ENCODE results near the gene PRAME.
"Not testable (repeated sequence)": the region's sequence is repeated elsewhere in the genome, so short reads cannot be mapped to it uniquely, and the experiment has no call there.

Gene PRAME

GRCh38 chr22:22533863-22534262 is 25.2 kb downstream of the PRAME start:
- no peak for DNase-seq (ENCODE audit: extremely low read depth, insufficient read length)
- Histone ChIP-seq H3K27me3 (replicated peaks; ENCODE audit: control insufficient read depth, insufficient read depth, low read length) (no peaks in the 10 kb centered on the region), H3K4me3 (replicated peaks; ENCODE audit: low read depth, low read length) (no peak overlapping the region), H3K36me3 (ENCODE audit: control insufficient read depth, insufficient read depth, low read length) (no peaks in the 10 kb centered on the region)
- no peak for TF ChIP-seq CTCF (IDR thresholded peaks at IDR 0.05; ENCODE audit: insufficient read depth, low read length, poor library complexity, severe bottlenecking)

DNA sequence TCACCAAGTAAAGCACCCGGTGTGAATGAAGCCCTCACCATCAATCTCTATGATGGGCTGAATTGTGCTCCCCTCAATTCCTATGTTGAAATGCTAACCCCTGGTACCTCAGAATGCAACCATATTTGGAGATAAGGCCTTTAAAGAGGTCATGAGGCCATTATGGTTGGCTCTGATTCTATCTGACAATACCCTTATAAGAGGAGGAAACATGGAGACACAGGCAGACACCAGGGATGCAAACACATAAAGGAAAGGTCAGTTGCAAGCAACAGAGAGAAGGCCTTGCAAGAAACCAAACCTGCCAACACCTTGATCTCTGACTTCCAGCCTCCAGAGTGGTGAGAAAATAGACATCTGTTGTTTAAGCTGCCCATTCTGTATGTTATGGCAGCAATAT is 25.6 kb downstream of the PRAME start:
- H3K4me3 ChIP-seq (replicated peaks; ENCODE audit: low read depth, low read length): no peak overlapping the region
- DNase-seq (ENCODE audit: extremely low read depth, insufficient read length): no peak
- no peaks in the 10 kb centered on the region for H3K36me3 ChIP-seq (ENCODE audit: control insufficient read depth, insufficient read depth, low read length)
- no peak for TF ChIP-seq CTCF (IDR thresholded peaks at IDR 0.05; ENCODE audit: insufficient read depth, low read length, poor library complexity, severe bottlenecking)
- H3K27me3 ChIP-seq (replicated peaks; ENCODE audit: control insufficient read depth, insufficient read depth, low read length): no peaks in the 10 kb centered on the region

- not testable (repeated sequence) for H3K36me3 ChIP-seq (ENCODE audit: control insufficient read depth, insufficient read depth, low read length); DNase-seq (ENCODE audit: extremely low read depth, insufficient read length); H3K4me3 ChIP-seq (replicated peaks; ENCODE audit: low read depth, low read length); H3K27me3 ChIP-seq (replicated peaks; ENCODE audit: control insufficient read depth, insufficient read depth, low read length)
Observed at GRCh38 chr22:22532547-22533071, 26.5 kb downstream of the PRAME start.

- H3K4me3 ChIP-seq (replicated peaks; ENCODE audit: low read depth, low read length): no peak overlapping the region
- TF ChIP-seq CTCF (IDR thresholded peaks at IDR 0.05; ENCODE audit: insufficient read depth, low read length, poor library complexity, severe bottlenecking): no peak
- no peaks in the 10 kb centered on the region for H3K27me3 ChIP-seq (replicated peaks; ENCODE audit: control insufficient read depth, insufficient read depth, low read length)
- no peaks in the 10 kb centered on the region for H3K36me3 ChIP-seq (ENCODE audit: control insufficient read depth, insufficient read depth, low read length)
- no peak for DNase-seq (ENCODE audit: extremely low read depth, insufficient read length)
Observed at GRCh38 chr22:22531770-22532546, 27.1 kb downstream of the PRAME start.

DNA sequence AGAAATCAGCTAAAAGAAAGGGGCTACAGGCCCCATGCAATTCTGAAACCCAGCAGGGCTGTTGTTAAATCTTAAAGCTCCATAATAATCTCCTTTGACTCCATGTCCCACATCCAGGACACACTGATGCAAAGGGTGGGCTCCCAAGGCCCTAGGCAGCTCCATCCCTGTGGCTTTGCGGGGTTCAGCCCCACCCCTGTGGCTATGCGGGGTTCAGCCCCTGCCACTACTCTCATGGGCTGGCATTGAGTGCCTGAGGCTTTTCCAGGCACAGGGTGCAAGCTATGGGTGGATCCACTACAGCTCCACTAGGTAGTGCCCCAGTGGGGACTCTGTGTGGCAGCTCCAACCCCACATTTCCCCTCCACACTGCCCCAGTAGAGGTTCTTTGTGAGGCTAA is 30.3 kb downstream of the PRAME start:
- Histone ChIP-seq H3K4me3 (replicated peaks; ENCODE audit: low read depth, low read length) (no peak overlapping the region), H3K36me3 (ENCODE audit: control insufficient read depth, insufficient read depth, low read length) (no peaks in the 10 kb centered on the region), H3K27me3 (replicated peaks; ENCODE audit: control insufficient read depth, insufficient read depth, low read length) (no peaks in the 10 kb centered on the region)
- no peak for DNase-seq (ENCODE audit: extremely low read depth, insufficient read length)
- no peak for TF ChIP-seq CTCF (IDR thresholded peaks at IDR 0.05; ENCODE audit: insufficient read depth, low read length, poor library complexity, severe bottlenecking)

GRCh38 chr22:22527312-22527711 is 31.8 kb downstream of the PRAME start:
- no peak for DNase-seq (ENCODE audit: extremely low read depth, insufficient read length)

More at GRCh38 chr22:22527312-22527711, 31.8 kb downstream of the PRAME start:
- Histone ChIP-seq H3K36me3 (ENCODE audit: control insufficient read depth, insufficient read depth, low read length) (no peaks in the 10 kb centered on the region), H3K27me3 (replicated peaks; ENCODE audit: control insufficient read depth, insufficient read depth, low read length) (no peaks in the 10 kb centered on the region), H3K4me3 (replicated peaks; ENCODE audit: low read depth, low read length) (no peak overlapping the region)
- TF ChIP-seq CTCF (IDR thresholded peaks at IDR 0.05; ENCODE audit: insufficient read depth, low read length, poor library complexity, severe bottlenecking): no peak
